Right lobe of liver (tissue), 4 donors: Measurements from ENCODE around the gene BCL2L1.

Experiments
- POLR2A ChIP-seq: fragments of 450-650 bp; IDR thresholded peaks from one replicate; pipeline ENCODE4 v1.6.1; 2017; ENCODE audit warnings: antibody characterized with exemption, mild to moderate bottlenecking
- TF ChIP-seq, protein P1 (sequence below), 4 donors: fragments of 200-600 bp in 3 of 4; fragments of 450-650 bp in 1 of 4; IDR thresholded peaks; one replicate each; pipeline versions ENCODE4 v1.5.1 to v1.8.0; 2016 to 2022; ENCODE audit warnings: antibody characterized with exemption in 4 of 4, mild to moderate bottlenecking in 2 of 4
- donor health status: DM: no; HTN: no; CAD: no.
- donor health status: DM: no; HTN: no; CAD: no.
- donor health status: DM: no; HTN: yes; CAD: no.

DNA sequence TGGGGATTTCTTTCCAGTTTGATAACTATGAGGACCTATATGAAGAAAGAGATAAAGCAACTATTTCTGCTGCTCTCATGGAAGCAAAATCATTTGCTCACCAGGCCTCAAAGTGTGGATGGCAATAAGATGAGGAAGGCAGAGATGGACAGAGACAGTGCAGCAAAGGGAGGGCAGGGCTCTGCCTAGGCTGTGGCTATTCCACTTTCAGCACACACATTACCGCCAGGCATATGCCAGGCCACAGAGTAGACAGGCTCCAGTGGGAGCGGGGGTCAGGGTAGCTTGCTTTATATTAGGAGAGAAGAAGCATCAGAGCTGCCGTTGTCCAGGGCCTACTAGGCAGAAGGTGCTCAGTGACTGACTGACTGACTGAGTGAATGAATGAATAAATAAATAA, 40.9 kb downstream of the BCL2L1 start:
- TF ChIP-seq, protein P1, sequence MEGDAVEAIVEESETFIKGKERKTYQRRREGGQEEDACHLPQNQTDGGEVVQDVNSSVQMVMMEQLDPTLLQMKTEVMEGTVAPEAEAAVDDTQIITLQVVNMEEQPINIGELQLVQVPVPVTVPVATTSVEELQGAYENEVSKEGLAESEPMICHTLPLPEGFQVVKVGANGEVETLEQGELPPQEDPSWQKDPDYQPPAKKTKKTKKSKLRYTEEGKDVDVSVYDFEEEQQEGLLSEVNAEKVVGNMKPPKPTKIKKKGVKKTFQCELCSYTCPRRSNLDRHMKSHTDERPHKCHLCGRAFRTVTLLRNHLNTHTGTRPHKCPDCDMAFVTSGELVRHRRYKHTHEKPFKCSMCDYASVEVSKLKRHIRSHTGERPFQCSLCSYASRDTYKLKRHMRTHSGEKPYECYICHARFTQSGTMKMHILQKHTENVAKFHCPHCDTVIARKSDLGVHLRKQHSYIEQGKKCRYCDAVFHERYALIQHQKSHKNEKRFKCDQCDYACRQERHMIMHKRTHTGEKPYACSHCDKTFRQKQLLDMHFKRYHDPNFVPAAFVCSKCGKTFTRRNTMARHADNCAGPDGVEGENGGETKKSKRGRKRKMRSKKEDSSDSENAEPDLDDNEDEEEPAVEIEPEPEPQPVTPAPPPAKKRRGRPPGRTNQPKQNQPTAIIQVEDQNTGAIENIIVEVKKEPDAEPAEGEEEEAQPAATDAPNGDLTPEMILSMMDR (IDR thresholded peaks at IDR 0.05) = no peak
- TF ChIP-seq POLR2A = no peak
